Suppressor macrophage treated with lipopolysaccharide for 4 hours (primary cell): Measurements from ENCODE around the gene ACER3.

ENCODE experiments used
- DNase-seq: peaks from one replicate; pipeline ENCODE4 v3.0.0-alpha.2; 2020

Gene ACER3

DNA sequence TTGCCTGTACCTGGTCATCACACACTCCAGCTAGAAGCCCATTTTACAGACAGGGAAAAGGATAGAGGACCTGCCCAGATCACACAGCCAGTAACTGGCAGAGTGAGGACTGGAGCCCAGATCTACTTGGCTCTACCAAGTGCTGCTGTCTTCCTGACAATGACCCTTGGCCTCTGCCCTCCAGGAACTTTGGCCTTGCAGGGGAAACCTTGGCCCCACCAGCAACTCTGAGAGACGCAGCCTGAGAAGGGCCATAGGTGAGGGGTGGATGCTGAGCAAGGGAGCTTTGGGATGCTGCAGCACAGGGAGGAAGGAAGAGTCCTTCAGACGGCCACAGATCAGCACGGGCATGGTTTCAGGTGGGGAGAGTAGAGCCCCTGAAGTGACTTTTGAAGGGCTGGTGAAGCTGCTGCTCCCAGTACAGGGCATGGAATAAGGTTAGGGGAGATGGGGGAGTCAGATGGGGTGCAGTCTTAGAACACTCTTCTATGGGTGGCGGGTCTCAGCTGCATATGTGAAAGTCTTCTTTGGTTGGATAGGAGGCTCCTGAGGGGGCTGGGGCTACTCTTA, 204.0 kb downstream of the ACER3 start:
- DNase-seq: no peak

DNA sequence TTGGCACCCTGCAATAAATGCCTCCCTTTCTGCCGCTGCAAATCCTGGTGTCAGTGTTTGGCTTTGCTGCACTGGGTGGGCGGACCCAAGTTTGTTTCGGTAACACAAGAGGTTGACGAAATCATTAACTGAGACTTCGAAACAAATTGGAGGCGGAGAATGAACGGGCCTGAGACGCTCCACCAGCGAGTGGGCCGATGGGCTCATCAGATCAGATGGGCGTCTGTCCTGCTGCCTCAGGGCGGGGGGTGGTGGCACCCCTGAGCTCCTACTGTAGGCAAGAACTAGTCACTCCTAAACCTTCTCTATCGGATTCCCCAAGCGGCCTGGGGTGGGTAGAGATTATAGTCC, 205.1 kb downstream of the ACER3 start:
- DNase-seq: peak; percentile 80

DNA sequence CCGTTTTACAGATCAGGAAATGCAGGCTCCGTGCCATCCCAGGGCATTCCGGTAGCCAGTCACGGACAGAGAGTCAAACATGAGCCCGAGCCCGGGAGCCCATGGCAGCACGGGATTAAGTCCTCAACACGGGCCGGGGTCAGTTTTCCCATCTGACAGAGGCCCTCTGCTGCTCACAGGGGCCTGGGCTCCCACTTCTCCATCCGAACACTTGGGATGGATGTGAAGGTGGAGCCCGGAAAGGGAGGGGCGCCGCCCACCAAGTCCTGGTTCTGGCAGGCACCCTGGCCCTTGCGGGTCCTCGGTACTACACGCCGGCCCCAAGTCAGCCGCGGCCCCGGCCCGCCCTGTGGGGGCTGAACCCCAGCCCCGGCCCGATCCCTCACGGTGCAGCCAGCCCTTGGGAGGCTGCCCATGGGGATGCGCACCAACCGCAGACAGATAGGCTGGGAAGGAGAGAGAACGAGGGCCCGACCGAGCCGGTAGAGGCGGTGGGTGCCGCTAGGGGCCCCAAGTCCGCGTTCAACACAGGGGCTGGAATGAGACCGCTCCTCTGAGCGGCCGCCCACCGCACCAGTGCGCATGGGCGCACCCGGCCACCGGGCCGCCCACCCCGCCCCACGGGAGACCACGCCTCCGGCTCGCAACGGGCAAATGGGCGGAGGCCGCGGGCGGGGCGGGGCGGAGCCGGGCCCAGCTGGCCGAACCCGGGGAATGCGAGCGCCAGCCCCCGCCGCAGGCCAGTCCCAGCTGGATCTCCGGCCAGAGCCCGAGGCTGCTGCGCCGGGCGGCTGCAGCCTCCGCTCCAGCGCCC, 205.7 kb downstream of the ACER3 start, which contains the start of gene CAPN5:
CAPN5 (plus strand) TSS at position 743 of the 814 bp plus-strand sequence. CDS start 17,916 bp downstream, outside the sequence.
- DNase-seq: peak; percentile 95

DNA sequence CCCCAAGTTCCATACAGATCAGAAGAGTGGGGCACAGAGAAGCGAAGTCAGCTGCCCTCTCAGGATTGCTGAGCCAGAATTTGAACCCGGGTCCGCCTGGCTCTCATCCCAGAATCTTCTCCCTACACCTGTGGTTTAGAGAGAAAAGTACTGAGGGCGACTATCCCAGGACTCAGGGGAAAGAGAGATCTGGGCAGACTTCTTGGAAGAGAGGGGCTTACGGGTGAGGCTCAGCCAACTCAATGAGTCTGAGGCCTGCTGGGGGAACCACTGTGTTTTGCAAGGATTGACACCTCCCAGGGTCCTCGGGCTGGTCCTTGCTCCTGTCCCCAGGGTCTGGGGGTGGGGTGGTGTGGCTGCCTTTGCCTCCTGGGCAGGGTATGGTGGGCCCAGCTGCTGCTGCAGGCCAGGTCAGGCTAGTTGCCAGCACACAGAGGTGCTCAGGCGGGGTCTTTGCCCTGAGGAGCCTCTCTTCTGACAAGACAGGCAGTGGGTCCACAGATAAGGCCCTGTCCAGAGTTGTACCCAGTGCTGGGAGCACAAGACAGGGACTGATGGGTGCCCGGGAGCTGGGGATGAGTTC, 207.2 kb downstream of the ACER3 start:
- DNase-seq: no peak

DNA sequence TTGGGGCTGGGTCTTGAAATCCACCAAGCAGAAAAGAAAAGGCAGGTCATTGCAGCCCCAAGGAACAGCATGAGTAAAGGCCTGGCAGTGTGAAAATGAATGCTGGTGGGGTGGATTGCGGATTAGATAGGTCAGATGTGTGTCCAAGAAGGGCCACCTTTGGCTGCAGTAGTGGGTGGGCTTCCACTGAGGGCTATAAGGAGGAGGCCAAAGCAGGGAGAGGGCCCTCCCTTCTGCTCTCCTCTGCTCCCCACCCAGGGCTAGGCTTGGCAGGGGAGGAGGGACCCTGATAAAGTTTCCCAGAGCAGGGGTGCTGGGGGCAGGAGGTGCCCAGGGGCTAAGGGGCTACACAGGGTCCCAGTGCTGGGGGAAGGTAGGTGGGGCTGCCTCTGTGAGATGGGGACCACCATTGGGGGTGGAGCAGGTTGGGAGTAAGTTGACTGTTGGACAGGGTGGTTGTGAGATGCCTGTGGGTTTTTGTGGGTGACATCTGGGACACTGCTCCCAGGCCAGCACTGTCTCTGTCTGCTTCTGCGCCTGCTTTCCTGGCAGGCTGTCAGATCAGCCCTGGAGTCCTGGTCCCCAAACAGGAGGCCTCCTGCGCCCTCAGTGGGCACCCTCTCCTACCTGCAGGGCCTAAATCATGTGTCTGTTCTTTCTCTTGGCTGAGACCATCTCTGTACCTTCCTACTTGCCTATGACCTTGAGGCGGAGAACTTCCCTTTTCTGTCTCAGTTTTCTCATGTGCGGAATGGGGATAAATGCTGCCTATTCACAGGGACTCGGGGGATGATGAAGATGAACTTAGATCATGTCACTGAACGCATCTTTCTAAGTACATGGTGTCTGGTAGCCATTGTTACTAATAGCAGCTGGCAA, 208.0 kb downstream of the ACER3 start:
- no peak for DNase-seq

DNA sequence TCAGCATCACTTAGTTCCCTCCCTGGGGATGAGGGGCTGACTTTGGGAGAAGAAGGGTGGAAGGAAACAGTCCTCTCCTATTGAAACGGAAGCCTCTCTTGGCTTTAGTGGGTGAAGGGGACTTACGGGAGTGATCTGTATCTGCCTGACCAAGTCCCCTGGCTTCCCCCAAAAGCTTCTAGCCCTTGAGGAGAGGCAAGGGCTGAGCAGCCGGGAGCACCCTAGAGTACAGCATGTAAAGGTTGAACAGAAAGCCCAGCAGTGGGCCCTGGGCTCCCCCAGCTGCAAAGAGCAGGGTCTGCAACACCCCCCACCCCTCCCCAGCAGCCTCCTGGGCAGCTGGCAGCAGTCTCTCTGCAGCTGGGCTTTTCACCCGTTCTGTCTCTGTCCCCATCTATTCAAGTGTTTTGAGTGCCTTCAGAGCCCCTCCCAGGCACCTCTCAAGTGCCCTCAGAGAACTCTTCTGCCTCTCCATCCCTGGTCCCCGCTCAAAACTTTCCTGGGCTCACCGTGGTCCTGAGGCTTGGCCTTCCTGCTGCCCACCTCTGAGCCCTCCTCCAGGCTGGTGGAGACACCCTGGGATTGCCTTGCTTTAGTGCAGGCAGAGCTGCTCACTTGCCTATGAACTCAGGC, 208.7 kb downstream of the ACER3 start:
- DNase-seq: no peak

DNA sequence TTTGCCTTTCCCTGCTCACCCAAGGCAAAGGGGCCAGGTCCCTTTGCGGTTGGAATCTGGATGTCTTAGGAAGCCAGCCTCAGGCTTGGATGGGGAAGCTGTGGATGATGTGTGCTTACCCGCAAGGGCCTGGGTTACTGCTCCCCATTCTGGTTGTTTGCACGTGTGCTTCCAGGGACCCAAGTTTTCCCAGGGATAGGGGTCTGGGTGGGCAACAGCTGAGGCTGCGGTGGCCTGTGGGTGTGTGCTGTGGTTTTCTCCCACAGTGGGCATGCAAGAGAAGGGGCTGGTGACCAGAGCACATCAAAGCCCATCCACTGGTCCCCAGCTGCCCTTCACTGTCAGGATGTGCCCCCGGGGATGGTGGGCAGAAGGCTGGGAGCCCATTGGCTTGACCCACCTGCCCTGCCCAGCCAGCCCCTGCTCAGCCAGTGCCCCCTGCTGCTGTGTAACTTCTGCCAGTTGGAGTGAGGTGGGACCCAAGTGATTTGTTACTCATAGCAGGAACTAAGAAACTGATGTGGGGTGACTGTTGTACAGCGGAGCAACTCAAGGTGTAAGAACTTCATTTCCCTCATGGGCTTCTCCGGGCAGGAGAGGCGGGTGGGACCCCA, 209.4 kb downstream of the ACER3 start:
- no peak for DNase-seq

DNA sequence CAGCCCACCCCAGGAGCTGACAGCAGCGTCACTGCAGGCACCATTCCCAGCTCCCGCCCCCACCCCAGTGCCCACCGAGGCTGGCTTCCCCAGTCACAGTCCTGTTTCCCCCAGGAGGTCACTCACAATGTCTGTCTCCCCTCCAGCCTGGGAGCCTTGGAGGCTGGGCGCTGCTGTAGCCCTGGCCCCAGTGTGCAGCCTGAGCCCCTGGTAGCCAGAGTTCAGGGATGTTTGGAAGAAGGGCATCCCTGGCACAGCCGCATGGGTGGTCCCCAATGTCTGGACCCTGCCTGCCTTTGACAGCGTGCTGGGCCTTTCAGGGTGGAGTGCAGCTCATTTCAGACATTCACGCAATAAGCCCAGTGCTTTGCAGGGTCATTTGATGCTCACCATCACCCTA, 210.4 kb downstream of the ACER3 start:
- DNase-seq: no peak

DNA sequence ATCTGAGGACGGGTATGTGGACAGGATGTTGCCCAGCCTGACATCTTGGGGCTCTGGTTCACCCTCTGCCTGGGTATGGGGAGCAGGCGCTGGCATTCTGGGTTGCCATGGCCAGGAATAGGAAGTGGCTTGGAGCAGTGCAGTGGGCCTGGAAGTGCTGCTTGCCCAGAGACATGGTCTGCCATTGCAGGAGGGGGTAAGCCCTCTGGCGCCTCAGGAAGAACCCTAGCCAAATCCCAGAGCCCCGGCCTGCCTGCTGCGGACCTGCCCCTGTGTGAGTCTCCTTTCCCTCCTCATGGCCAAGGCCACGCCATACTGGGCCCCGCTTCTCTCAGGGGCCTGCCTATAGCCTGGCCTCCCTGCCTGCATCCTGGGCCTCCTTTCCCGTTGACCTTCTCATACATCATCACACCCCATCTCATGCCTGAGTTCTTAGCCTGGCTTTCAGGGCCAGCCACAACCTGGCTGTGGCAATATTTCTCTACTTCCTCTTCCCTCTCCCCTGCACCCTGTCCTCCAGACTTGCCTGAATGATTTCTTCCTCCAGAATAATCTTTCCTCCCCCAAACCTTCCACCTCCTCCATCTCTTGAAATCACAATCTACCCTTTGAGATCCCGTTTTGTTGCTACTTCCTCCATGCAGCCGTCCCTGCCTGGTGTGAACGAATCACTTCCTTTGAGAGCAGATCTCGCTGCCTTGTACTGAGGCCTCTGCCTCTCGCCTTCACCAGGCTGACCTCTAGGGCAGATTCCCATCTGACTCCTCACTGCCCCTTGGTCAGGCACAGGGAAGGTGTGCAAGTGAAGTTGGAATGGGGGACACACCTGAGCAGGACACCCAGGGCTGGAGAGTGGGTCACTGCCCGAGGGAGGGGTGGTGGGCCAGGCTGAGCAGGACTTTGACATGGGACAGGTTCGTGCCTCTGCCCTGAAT, 211.2 kb downstream of the ACER3 start:
- peak; percentile 31 for DNase-seq

DNA sequence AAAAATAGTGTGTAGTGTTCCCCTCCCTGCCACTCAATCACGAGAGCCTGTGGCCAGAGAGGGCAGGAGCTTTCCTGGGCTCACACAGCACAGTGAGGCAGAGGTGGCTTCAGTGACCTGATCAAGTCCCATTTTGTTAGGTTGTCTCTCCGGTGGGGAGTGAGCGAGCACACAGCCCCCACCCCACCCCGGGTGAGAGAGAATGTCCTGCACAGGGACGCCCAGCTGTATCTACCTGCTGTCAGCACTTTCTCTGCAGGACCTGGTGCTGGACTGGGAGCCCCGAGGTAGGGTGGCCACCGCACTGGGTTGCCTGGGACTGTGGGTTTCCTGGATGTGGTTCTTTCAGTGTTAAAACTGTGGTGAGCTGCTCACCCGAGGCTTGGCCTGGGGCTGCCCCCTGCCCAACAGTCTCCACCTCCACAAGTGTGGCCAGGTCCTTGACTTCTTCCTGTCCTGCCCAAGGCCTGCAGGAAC, 212.2 kb downstream of the ACER3 start:
- DNase-seq: no peak

DNA sequence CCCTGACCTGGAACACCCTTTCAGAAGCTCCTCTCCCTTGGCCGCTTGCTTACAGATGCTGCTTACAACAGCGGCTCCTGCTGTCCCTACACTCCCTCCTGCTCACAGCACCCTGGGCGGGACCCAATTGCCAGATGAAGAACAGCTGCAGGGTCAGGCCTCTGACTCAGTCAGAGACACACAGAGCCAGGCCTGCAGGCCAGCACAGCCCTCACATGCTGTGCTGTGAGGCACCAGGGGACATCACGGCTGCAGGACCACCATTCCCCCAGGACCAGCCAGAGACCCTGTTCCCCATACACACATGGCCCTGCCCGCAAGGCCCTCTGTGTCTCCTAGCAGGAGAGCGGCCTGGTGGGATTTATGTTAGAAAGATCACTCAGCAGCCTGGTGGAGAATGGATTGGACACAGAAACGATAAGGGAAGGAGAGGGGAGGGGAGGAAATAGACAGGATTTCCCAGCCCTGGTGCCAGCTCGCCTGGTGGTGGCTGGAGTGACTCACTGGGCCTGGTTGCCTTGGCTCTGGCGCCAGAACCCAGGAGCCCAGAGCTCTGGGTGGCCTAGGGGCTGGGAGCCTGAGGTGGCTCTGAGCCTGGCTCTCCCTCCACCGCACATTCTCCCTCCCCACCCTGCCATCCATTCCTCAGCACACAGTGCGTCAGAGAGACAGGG, 212.7 kb downstream of the ACER3 start:
- no peak for DNase-seq

DNA sequence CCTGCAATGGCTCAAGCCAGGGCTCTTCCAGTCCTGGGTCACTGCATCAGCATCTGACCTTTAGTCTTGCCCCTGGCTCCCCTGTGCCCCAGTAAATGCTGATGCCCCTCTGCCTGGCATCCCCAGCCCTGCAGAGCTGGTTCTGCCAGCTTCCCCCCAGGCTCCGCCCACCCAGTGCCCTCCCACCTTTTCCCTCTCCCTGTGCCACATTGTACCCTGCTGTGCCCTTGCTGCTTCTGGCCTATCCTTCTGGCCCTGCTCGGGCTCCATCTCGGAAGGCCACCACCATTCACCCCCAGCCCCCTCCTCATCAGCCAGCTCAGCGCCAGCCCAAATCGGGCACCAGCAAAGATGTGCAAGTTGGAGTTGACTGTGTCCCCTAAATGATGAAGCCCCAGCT, 213.5 kb downstream of the ACER3 start:
- DNase-seq: no peak

DNA sequence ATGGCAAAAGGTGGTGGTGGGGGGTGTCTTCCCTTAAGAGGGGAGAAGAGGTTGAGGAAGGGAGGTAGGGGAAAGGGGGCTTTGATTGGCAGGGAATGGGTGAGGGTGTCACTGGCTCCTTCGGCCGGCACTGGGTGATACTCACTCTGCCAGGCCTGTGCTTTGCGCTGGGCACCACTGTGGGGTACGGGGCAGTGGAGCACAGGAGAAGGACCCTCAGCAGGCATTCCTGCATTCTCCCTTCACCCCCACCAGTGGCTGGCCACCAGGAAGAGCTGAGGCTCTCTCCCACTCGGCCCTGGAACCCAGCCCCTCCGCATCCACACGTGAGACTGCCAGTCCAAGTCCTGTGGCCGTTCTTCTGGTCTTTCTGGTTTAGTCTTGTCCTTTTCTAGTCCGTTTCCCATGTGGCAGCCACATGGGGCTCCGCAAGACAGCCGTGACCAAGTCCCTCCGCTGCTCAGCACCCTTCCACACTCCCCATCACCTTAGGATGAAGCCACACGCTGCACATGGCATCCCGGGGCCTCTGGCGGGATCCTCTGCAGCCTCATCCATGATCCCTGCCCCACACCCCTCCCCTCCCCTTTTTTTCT, 214.0 kb downstream of the ACER3 start:
- no peak for DNase-seq

DNA sequence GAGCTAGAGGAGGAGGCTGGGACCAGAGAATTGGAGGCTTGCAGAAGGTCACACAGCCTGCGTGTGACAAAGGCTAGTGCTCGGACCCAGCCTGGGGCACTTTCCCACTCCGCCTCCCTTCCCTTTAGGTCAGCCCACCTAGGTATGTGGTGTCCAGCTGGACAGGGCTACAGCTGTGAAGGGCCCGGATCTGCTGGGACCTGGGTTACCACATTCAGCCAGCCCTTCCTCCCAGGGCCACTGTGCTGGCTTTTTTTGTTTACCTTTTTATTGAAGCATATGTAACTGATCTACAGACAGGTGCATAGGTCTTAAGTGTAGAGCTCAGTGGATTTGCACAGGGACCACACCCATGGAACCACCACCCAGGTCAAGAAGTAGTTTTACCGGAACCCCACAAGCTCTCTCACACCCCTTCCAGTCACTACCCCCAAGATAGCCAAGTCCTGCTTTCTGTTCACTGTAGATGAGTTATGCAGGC, 214.7 kb downstream of the ACER3 start:
- no peak for DNase-seq
